ENCODE results near the gene GPATCH1.

GPATCH1 gene

GRCh38 chr19:33100894-33101644 lies 20.1 kb downstream of the GPATCH1 start:
- Histone ChIP-seq H3K36me3 (peaks cover 67% of the 10 kb centered on the region), H3K27ac (no peak overlapping the region), H3K4me1 (ENCODE audit: control insufficient read depth in 1 of 2, insufficient read depth in 1 of 2, low read depth in 1 of 2, low read length in 1 of 2) (no peaks in the 10 kb centered on the region), H3K4me3 (ENCODE audit: low read depth in 1 of 2, low read length in 1 of 2) (no peak overlapping the region), H3K27me3 (no peaks in the 10 kb centered on the region), H3K9me3 (no peaks in the 10 kb centered on the region)
- TF ChIP-seq CTCF (IDR thresholded peaks at IDR 0.05): no peak

GRCh38 chr19:33102893-33103292 lies 21.9 kb downstream of the GPATCH1 start:
- Histone ChIP-seq H3K27ac (no peak overlapping the region), H3K36me3 (peaks cover 70% of the 10 kb centered on the region), H3K4me3 (ENCODE audit: low read depth in 1 of 2, low read length in 1 of 2) (no peak overlapping the region), H3K9me3 (no peaks in the 10 kb centered on the region), H3K4me1 (ENCODE audit: control insufficient read depth in 1 of 2, insufficient read depth in 1 of 2, low read depth in 1 of 2, low read length in 1 of 2) (no peaks in the 10 kb centered on the region), H3K27me3 (no peaks in the 10 kb centered on the region)
- TF ChIP-seq CTCF (IDR thresholded peaks at IDR 0.05): no peak

GRCh38 chr19:33108161-33108560 lies 27.2 kb downstream of the GPATCH1 start:
- Histone ChIP-seq H3K27ac (no peak overlapping the region), H3K9me3 (no peaks in the 10 kb centered on the region), H3K36me3 (peaks cover 76% of the 10 kb centered on the region), H3K4me3 (ENCODE audit: low read depth in 1 of 2, low read length in 1 of 2) (no peak overlapping the region), H3K27me3 (no peaks in the 10 kb centered on the region), H3K4me1 (ENCODE audit: control insufficient read depth in 1 of 2, insufficient read depth in 1 of 2, low read depth in 1 of 2, low read length in 1 of 2) (no peaks in the 10 kb centered on the region)
- TF ChIP-seq CTCF (IDR thresholded peaks at IDR 0.05): no peak

GRCh38 chr19:33110137-33110910 lies 29.3 kb downstream of the GPATCH1 start:
- H3K36me3 ChIP-seq: peaks cover 82% of the 10 kb centered on the region
- TF ChIP-seq CTCF (IDR thresholded peaks at IDR 0.05): no peak
- H3K27me3 ChIP-seq: no peaks in the 10 kb centered on the region
- no peak overlapping the region for H3K27ac ChIP-seq
- H3K4me1 ChIP-seq (ENCODE audit: control insufficient read depth in 1 of 2, insufficient read depth in 1 of 2, low read depth in 1 of 2, low read length in 1 of 2): no peaks in the 10 kb centered on the region
- H3K4me3 ChIP-seq (ENCODE audit: low read depth in 1 of 2, low read length in 1 of 2): no peak overlapping the region
- H3K9me3 ChIP-seq: no peaks in the 10 kb centered on the region

- no peaks in the 10 kb centered on the region for H3K9me3 ChIP-seq
- H3K36me3 ChIP-seq: peaks cover 84% of the 10 kb centered on the region
- no peak overlapping the region for H3K4me3 ChIP-seq (ENCODE audit: low read depth in 1 of 2, low read length in 1 of 2)
- H3K27ac ChIP-seq: no peak overlapping the region
- H3K27me3 ChIP-seq: no peaks in the 10 kb centered on the region
- TF ChIP-seq CTCF (IDR thresholded peaks at IDR 0.05): no peak
- H3K4me1 ChIP-seq (ENCODE audit: control insufficient read depth in 1 of 2, insufficient read depth in 1 of 2, low read depth in 1 of 2, low read length in 1 of 2): no peaks in the 10 kb centered on the region
Measured at GRCh38 chr19:33111587-33111986, 30.6 kb downstream of the GPATCH1 start.
